Endothelial cell of umbilical vein (primary cell): ENCODE measurements around the gene EPS8L2. TPM values are rescaled to one million over a fixed set of nuclear protein-coding genes. Genes with fewer than 3 reads are reported as not detected.

Source experiments
- BruUV-seq: library from RNA; stranded (reverse); fragments of 400-500 nt; replicated peaks from 2 replicates; lab custom pipeline; 2021; lab: Mats Ljungman, UMichigan
- CTCF ChIA-PET: fragments of 300-600, 350-600 bp; sonication (Branson Sonifier 250); formaldehyde crosslinking; loops from one replicate; lab custom pipeline; 2021; ENCODE audit warnings: antibody characterized with exemption, inconsistent platforms; lab: Charles Lee
- POLR2A ChIA-PET: fragments of 300-600, 350-600 bp; sonication (Branson Sonifier 250); formaldehyde crosslinking; loops from one replicate; lab custom pipeline; 2021; ENCODE audit warnings: antibody characterized with exemption, inconsistent platforms; lab: Charles Lee
- DNase-seq: peaks from one replicate; pipeline ENCODE4 v3.0.0-alpha.2; 2011; ENCODE audit warnings: low read depth, low spot score
- FAIRE-seq: peaks from 2 replicates; lab custom pipeline; 2011; peaks lifted over from hg19 to GRCh38; lab: Jason Lieb, UNC
- H2AFZ ChIP-seq: 2 replicates; pipeline ENCODE4 v1.6.0; 2012; ENCODE audit warnings: low read depth, low read length, control low read depth, inconsistent platforms
- H3K27ac ChIP-seq: 2 replicates; pipeline ENCODE4 v1.5.1; 2011; ENCODE audit warnings: low read depth, mild to moderate bottlenecking, control low read depth, low read length, moderate library complexity; ENCODE audit not compliant: insufficient read depth
- H3K27me3 ChIP-seq, 2 experiments: 2 replicates each; pipeline versions ENCODE4 v1.6.0 to v1.6.1; 2011; ENCODE audit warnings: low read length in 2 of 2, mixed read lengths in 1 of 2; ENCODE audit not compliant: control insufficient read depth in 2 of 2, insufficient read depth in 2 of 2
- H3K36me3 ChIP-seq, 2 experiments: 2 replicates in 1 of 2; 3 replicates in 1 of 2; pipeline ENCODE4 v1.5.1; 2011; ENCODE audit warnings: low read length in 2 of 2, mild to moderate bottlenecking in 1 of 2, moderate library complexity in 1 of 2; ENCODE audit not compliant: control insufficient read depth in 2 of 2, insufficient read depth in 2 of 2; ENCODE audit errors: extremely low read depth in 1 of 2
- H3K4me1 ChIP-seq: 3 replicates; pipeline ENCODE4 v1.5.1; 2011; ENCODE audit warnings: mild to moderate bottlenecking, low read length; ENCODE audit not compliant: control insufficient read depth, insufficient read depth; ENCODE audit errors: extremely low read depth
- H3K4me2 ChIP-seq: 2 replicates; pipeline ENCODE4 v1.6.1; 2011; ENCODE audit warnings: low read length, control low read depth, mixed read lengths; ENCODE audit not compliant: insufficient read depth
- H3K4me3 ChIP-seq, 3 experiments: fragments of 200-600 bp in 1 of 3; sonication (generic), shearing (Covaris generic) in 1 of 3; replicated peaks in 1 of 3; 2 replicates each; pipeline ENCODE4 v1.5.1; 2011 to 2016; ENCODE audit warnings: control low read depth in 3 of 3, low read length in 3 of 3, mild to moderate bottlenecking in 2 of 3, inconsistent platforms in 1 of 3, low read depth in 1 of 3, moderate library complexity in 1 of 3; ENCODE audit not compliant: insufficient read depth in 1 of 3
- H3K79me2 ChIP-seq: 2 replicates; pipeline ENCODE4 v1.6.0; 2012; ENCODE audit warnings: low read length, inconsistent platforms; ENCODE audit not compliant: control insufficient read depth, insufficient read depth
- H3K9ac ChIP-seq: replicated peaks from 2 replicates; pipeline ENCODE3; 2011; ENCODE audit warnings: low read length, control low read depth; ENCODE audit not compliant: insufficient read depth; ENCODE audit errors: extremely low read depth
- H3K9me1 ChIP-seq: replicated peaks from 3 replicates; pipeline ENCODE4 v1.6.0; 2011; ENCODE audit warnings: mild to moderate bottlenecking, low read length; ENCODE audit not compliant: control insufficient read depth, insufficient read depth; ENCODE audit errors: extremely low read depth
- H3K9me3 ChIP-seq: replicated peaks from 2 replicates; pipeline ENCODE4 v1.5.1; 2012; ENCODE audit warnings: low read length, inconsistent platforms; ENCODE audit not compliant: control insufficient read depth, insufficient read depth
- H4K20me1 ChIP-seq: replicated peaks from 2 replicates; pipeline ENCODE3; 2011; ENCODE audit warnings: mild to moderate bottlenecking, low read length; ENCODE audit not compliant: control insufficient read depth, insufficient read depth; ENCODE audit errors: extremely low read depth
- EZH2 ChIP-seq: IDR thresholded peaks from 2 replicates; pipeline ENCODE4 v1.6.1; 2012; ENCODE audit warnings: borderline replicate concordance, low read depth, mild to moderate bottlenecking, moderate library complexity, low read length, inconsistent platforms; ENCODE audit not compliant: severe bottlenecking
- FOS ChIP-seq: IDR thresholded peaks from 2 replicates; pipeline ENCODE4 v1.6.1; 2011; ENCODE audit warnings: mild to moderate bottlenecking, low read length, moderate library complexity, borderline replicate concordance; ENCODE audit not compliant: insufficient read depth
- GATA2 ChIP-seq: IDR thresholded peaks from 2 replicates; pipeline ENCODE4 v1.7.0; 2011; ENCODE audit warnings: low read depth, mild to moderate bottlenecking, moderate library complexity, mixed read lengths, low read length; ENCODE audit not compliant: insufficient read length, insufficient read depth
- JUN ChIP-seq: IDR thresholded peaks from 2 replicates; pipeline ENCODE4 v1.6.1; 2011; ENCODE audit warnings: borderline replicate concordance, low read depth; ENCODE audit not compliant: insufficient read length, insufficient read depth
- POLR2A ChIP-seq: IDR thresholded peaks from 2 replicates; pipeline ENCODE4 v1.6.1; 2012; ENCODE audit warnings: low read depth, mild to moderate bottlenecking, control low read depth, low read length
- POLR2AphosphoS5 ChIP-seq: IDR thresholded peaks from 2 replicates; pipeline ENCODE4 v1.6.1; 2012; ENCODE audit warnings: low read depth, mild to moderate bottlenecking, control low read depth, low read length, moderate library complexity; ENCODE audit not compliant: insufficient read depth
- dilution Hi-C: fragments of 300-500 bp; cut with MboI; formaldehyde crosslinking; loops from one replicate; pipeline ENCODE4 v1.15.0; 2019; ENCODE audit warnings: low sequenced_read_pairs; ENCODE audit not compliant: extremely low pct_ligation_motif_present
- intact Hi-C: fragments of 100-400 bp; cut with micrococcal nuclease; formaldehyde crosslinking; loops from one replicate; pipeline ENCODE4 v1.10.0; 2022
- polyA plus RNA-seq, 4 experiments: library from polyadenylated mRNA; depleted of rRNA in 3 of 4; stranded (reverse) in 3 of 4; unstranded in 1 of 4; fragments of >200 nt; gene quantifications; 2 replicates each; pipeline versions ENCODE4 v1.2.1 to v1.2.3, GENCODE V29; 2011 to 2012; ENCODE audit warnings: missing spikeins in 1 of 4
- total RNA-seq: library from RNA; stranded (reverse); gene quantifications from 2 replicates; pipeline ENCODE4 v1.2.3, GENCODE V29; 2021
- TF ChIP-seq, protein P1 (sequence below): IDR thresholded peaks from 2 replicates; pipeline ENCODE4 v1.6.1; 2011; ENCODE audit not compliant: insufficient read depth, insufficient read length

EPS8L2 gene
- total and polyA plus RNA-seq, 2 donors (not counting 3 experiments of a cell fraction or from before 2014, with no cell fraction given), result 5.2 to 12.5 TPM

DNA sequence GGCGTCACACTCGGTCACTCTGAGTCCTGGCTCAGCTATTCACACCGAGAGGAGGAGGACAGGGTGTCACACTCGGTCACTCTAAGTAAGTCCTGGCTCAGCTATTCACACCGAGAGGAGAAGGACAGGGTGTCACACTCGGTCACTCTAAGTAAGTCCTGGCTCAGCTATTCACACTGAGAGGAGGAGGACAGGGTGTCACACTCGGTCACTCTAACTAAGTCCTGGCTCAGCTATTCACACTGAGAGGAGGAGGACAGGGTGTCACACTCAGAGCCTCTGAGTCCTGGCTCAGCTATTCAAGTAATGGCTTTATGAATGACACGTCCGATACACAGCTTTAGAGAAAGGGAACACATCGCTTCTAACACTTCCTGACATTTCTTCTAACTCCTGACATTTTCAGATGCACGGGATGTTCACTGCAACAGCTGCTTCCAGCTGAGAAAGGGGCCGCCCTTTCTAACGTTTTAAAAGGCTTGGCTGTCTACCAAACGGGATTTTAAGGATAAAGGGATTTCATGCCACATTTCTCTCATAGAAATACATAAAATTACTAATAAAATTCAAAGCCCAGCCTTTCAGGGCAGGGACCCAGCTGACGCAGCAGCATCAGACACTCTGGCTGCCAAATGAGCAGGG lies 40.8 kb upstream of the EPS8L2 start:
- intact Hi-C loops (no loop called here), dilution Hi-C loops (no loop called here)
- Histone ChIP-seq H3K36me3 (peaks cover 2 to 19% of the 10 kb centered on the region in 2 experiments), H3K9ac (no peak overlapping the region), H3K27me3 (no peaks in the 10 kb centered on the region), H4K20me1 (no peaks in the 10 kb centered on the region), H2AFZ (no peak overlapping the region), H3K79me2 (no peaks in the 10 kb centered on the region), H3K9me3 (no peaks in the 10 kb centered on the region), H3K4me1 (no peaks in the 10 kb centered on the region), H3K4me3 (no peak overlapping the region), H3K9me1 (no peaks in the 10 kb centered on the region), H3K4me2 (no peak overlapping the region), H3K27ac (no peak overlapping the region)
- ChIA-PET CTCF (interaction anchor here (1.0 to 1.6 kb wide), 3 partner anchors 9 to 57 kb away, joined by 3 to 4 read pairs (median 4); partner anchors contain the start of gene TMEM80), POLR2A (no interaction called here)
- FAIRE-seq, result no peak
- BruUV-seq, result no TSS peak
- no peak for DNase-seq
- TF ChIP-seq GATA2, result no peak
- no peak for TF ChIP-seq EZH2
- TF ChIP-seq JUN, result no peak
- TF ChIP-seq, protein P1, sequence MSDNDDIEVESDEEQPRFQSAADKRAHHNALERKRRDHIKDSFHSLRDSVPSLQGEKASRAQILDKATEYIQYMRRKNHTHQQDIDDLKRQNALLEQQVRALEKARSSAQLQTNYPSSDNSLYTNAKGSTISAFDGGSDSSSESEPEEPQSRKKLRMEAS, result no peak
- TF ChIP-seq FOS, result no peak
- no peak for TF ChIP-seq POLR2A
- TF ChIP-seq POLR2AphosphoS5, result no peak
